HepG2 (cell line): ENCODE data around the gene ABHD15. TPM values are rescaled to one million over a fixed set of nuclear protein-coding genes. Genes with fewer than 3 reads are reported as not detected.
A peak's percentile ranks its signal among the peaks of the same experiment; 100 is the strongest.

Source experiments
- CREB1 ChIP-seq, 2 experiments: fragments of 450-650 bp in 1 of 2; IDR thresholded peaks; 2 replicates each; pipeline ENCODE4 v1.6.1; 2016 to 2017; ENCODE audit warnings: control low read depth in 1 of 2, mild to moderate bottlenecking in 1 of 2, missing compliant biosample characterization in 1 of 2, missing genetic modification characterization in 1 of 2
- FLYWCH1 ChIP-seq: sonication (generic); formaldehyde crosslinking; IDR thresholded peaks from 2 replicates; pipeline ENCODE4 v1.8.1; 2023; ENCODE audit warnings: mild to moderate bottlenecking, missing genetic modification reagents
- KMT2B ChIP-seq: IDR thresholded peaks from 2 replicates; pipeline ENCODE4 v1.6.1; 2016; ENCODE audit warnings: missing genetic modification reagents, missing compliant biosample characterization
- MLXIP ChIP-seq: sonication (generic); formaldehyde crosslinking; IDR thresholded peaks from 2 replicates; pipeline ENCODE4 v1.9.0; 2021; ENCODE audit warnings: missing genetic modification reagents, borderline replicate concordance
- NCOR1 ChIP-seq: fragments of 200-600 bp; sonication (generic); IDR thresholded peaks from 2 replicates; pipeline ENCODE4 v1.7.0; 2017; ENCODE audit warnings: antibody characterized with exemption, low read length, borderline replicate concordance
- POLR2G ChIP-seq: fragments of 200-400 bp; formaldehyde crosslinking; IDR thresholded peaks from 2 replicates; pipeline ENCODE4 v1.6.1; 2018; ENCODE audit warnings: mild to moderate bottlenecking, low read depth, low read length, moderate library complexity
- SATB2 ChIP-seq: sonication (generic); formaldehyde crosslinking; IDR thresholded peaks from 2 replicates; pipeline ENCODE4 v1.5.0; 2020; ENCODE audit warnings: missing genetic modification reagents
- SNAI1 ChIP-seq: sonication (generic); formaldehyde crosslinking; IDR thresholded peaks from 2 replicates; pipeline ENCODE4 v1.5.0; 2020; ENCODE audit warnings: mild to moderate bottlenecking, missing genetic modification reagents, borderline replicate concordance
- ZNF232 ChIP-seq: sonication (generic); formaldehyde crosslinking; IDR thresholded peaks from 2 replicates; pipeline ENCODE4 v1.4.0; 2020; ENCODE audit warnings: missing genetic modification reagents, borderline replicate concordance
- ZNF264 ChIP-seq: sonication (generic); formaldehyde crosslinking; IDR thresholded peaks from 2 replicates; pipeline ENCODE4 v1.4.0; 2020; ENCODE audit warnings: missing genetic modification reagents
- ZNF337 ChIP-seq: sonication (generic); formaldehyde crosslinking; IDR thresholded peaks from 2 replicates; pipeline ENCODE4 v1.5.1; 2020; ENCODE audit warnings: missing genetic modification reagents, low read depth, mild to moderate bottlenecking, borderline replicate concordance
- ZNF451 ChIP-seq: sonication (generic); formaldehyde crosslinking; IDR thresholded peaks from 2 replicates; pipeline ENCODE4 v1.5.0; 2020; ENCODE audit warnings: mild to moderate bottlenecking, missing genetic modification reagents
- ZNF773 ChIP-seq: sonication (generic); formaldehyde crosslinking; IDR thresholded peaks from 2 replicates; pipeline ENCODE4 v1.4.0; 2020; ENCODE audit warnings: missing genetic modification reagents, borderline replicate concordance
- ZNF784 ChIP-seq: sonication (generic); formaldehyde crosslinking; IDR thresholded peaks from 2 replicates; pipeline ENCODE4 v1.5.1; 2020; ENCODE audit warnings: missing genetic modification reagents, mild to moderate bottlenecking, borderline replicate concordance
- ZNF792 ChIP-seq: IDR thresholded peaks from 2 replicates; pipeline ENCODE4 v1.6.1; 2016
- polyA plus RNA-seq, 8 experiments: library from polyadenylated mRNA; depleted of rRNA in 3 of 8; stranded (reverse) in 7 of 8; unstranded in 1 of 8; fragments of >200 nt; fragmentation: Illumina TruSeq in 4 of 8; extraction: Trizol in 4 of 8; gene quantifications; 2 replicates each; pipeline versions ENCODE4 v1.2.1 to v1.2.3, GENCODE V29; 2011 to 2016; ENCODE audit warnings: low read depth in 4 of 8, missing spikeins in 1 of 8, mixed read lengths in 1 of 8; ENCODE audit not compliant: insufficient read depth in 1 of 8
- total RNA-seq, 5 experiments: library from RNA; depleted of rRNA; stranded (reverse); fragments of >200 nt; fragmentation: Illumina TruSeq; extraction: Trizol; gene quantifications; 2 replicates each; pipeline ENCODE4 v1.2.3, GENCODE V29; 2016; ENCODE audit warnings: low read depth in 1 of 5
- TF ChIP-seq, protein P1 (sequence below), 2 experiments: fragments of 450-650 bp in 1 of 2; sonication (generic) in 1 of 2; formaldehyde crosslinking in 1 of 2; IDR thresholded peaks; 2 replicates each; pipeline versions ENCODE4 v1.6.1 to v1.8.0; 2016 to 2022; ENCODE audit warnings: antibody characterized with exemption in 1 of 2, mild to moderate bottlenecking in 1 of 2, missing genetic modification reagents in 1 of 2

ABHD15 gene
- total and polyA plus RNA-seq, 2 of the 13 experiments (the other 11 are each of a cell fraction or from before 2014, with no cell fraction given): 2.4 to 7.7 TPM

DNA sequence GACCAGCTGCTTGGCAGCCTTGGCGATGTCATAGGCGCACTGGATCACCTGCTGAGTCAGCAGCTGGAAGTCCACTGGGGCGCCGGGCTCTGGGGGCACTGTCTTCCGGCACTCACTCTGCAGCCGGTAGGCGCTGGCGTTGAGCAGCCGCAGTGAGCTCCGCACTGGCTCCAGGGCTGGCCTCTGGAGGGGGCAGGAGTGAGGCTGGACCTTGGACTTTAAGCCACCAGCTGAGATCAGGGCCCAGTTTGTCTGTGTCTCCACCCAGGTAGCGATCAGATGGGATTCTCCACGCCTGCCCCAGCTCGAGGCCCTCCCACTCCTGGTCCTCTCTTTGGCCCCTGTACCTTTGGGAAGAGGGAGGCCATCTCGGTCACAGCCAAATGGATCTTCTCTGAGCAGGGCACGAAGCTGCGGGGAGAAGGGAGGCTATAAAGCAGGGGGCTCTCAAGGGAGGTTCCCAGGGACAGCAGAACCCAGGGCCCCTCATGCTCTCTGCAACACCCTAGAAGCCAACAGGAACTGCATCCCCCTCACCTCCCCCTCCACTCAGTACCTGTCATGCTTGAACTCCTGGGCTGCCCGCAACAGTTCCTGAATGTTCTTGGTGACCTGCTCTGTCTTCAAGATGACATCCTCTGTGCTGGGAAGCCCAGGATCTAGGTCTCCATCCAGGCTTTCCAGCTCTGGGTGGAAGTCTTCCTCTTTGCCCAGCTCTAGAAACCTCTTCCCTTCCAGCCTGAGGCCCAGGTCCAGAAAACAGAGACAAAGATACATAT is 8.1 kb upstream of the ABHD15 start (continued):
- TF ChIP-seq, protein P1, sequence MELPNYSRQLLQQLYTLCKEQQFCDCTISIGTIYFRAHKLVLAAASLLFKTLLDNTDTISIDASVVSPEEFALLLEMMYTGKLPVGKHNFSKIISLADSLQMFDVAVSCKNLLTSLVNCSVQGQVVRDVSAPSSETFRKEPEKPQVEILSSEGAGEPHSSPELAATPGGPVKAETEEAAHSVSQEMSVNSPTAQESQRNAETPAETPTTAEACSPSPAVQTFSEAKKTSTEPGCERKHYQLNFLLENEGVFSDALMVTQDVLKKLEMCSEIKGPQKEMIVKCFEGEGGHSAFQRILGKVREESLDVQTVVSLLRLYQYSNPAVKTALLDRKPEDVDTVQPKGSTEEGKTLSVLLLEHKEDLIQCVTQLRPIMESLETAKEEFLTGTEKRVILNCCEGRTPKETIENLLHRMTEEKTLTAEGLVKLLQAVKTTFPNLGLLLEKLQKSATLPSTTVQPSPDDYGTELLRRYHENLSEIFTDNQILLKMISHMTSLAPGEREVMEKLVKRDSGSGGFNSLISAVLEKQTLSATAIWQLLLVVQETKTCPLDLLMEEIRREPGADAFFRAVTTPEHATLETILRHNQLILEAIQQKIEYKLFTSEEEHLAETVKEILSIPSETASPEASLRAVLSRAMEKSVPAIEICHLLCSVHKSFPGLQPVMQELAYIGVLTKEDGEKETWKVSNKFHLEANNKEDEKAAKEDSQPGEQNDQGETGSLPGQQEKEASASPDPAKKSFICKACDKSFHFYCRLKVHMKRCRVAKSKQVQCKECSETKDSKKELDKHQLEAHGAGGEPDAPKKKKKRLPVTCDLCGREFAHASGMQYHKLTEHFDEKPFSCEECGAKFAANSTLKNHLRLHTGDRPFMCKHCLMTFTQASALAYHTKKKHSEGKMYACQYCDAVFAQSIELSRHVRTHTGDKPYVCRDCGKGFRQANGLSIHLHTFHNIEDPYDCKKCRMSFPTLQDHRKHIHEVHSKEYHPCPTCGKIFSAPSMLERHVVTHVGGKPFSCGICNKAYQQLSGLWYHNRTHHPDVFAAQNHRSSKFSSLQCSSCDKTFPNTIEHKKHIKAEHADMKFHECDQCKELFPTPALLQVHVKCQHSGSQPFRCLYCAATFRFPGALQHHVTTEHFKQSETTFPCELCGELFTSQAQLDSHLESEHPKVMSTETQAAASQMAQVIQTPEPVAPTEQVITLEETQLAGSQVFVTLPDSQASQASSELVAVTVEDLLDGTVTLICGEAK (IDR thresholded peaks at IDR 0.05): no peak
- TF ChIP-seq, protein P1 (CRISPR knock-in tag; IDR thresholded peaks at IDR 0.05): no peak
- TF ChIP-seq SNAI1 (CRISPR knock-in tag) (no peak), ZNF792 (peak; percentile 69; the same call in 1 of the 2 replicates), FLYWCH1 (no peak), KMT2B (CRISPR knock-in tag) (no peak), CREB1 (IDR thresholded peaks at IDR 0.05) (no peak), CREB1 (CRISPR knock-in tag; IDR thresholded peaks at IDR 0.05) (no peak), SATB2 (CRISPR knock-in tag) (no peak), ZNF264 (CRISPR knock-in tag) (no peak), POLR2G (peak; percentile 55), ZNF784 (no peak), NCOR1 (peak; percentile 85; the same call in 1 of the 2 replicates), ZNF337 (no peak), ZNF232 (CRISPR knock-in tag) (peak; percentile 23; the same call in 1 of the 2 replicates), ZNF773 (CRISPR knock-in tag) (no peak), ZNF451 (no peak), MLXIP (CRISPR knock-in tag) (no peak)
